BLaER1 treated with 17β-estradiol and CSF1 and Interleukin-3, amounts not matched to agents 10 nM and 100 nM (cell line): ENCODE results near the gene TEC.

Experiments used
- H3K27ac ChIP-seq, 11 experiments: shearing (Covaris generic); formaldehyde crosslinking; 2 replicates each; pipeline ENCODE4 v1.8.1; 2022
- H3K27me3 ChIP-seq, 11 experiments: shearing (Covaris generic); formaldehyde crosslinking; 2 replicates each; pipeline ENCODE4 v1.8.1; 2022
- H3K36me3 ChIP-seq, 11 experiments: shearing (Covaris generic); formaldehyde crosslinking; 2 replicates each; pipeline ENCODE4 v1.8.1; 2022
- H3K4me1 ChIP-seq, 10 experiments: shearing (Covaris generic); formaldehyde crosslinking; 2 replicates each; pipeline ENCODE4 v1.8.1; 2022
- H3K4me2 ChIP-seq, 11 experiments: shearing (Covaris generic); formaldehyde crosslinking; 2 replicates each; pipeline ENCODE4 v1.8.1; 2022
- H3K4me3 ChIP-seq, 10 experiments: shearing (Covaris generic); formaldehyde crosslinking; 2 replicates each; pipeline ENCODE4 v1.8.1; 2022
- H3K9ac ChIP-seq, 11 experiments: shearing (Covaris generic); formaldehyde crosslinking; 2 replicates each; pipeline ENCODE4 v1.8.1; 2022
- H3K9me3 ChIP-seq, 11 experiments: shearing (Covaris generic); formaldehyde crosslinking; replicated peaks in 1 of 11; 2 replicates each; pipeline ENCODE4 v1.8.1; 2022
- H4K20me1 ChIP-seq, 11 experiments: shearing (Covaris generic); formaldehyde crosslinking; 2 replicates each; pipeline ENCODE4 v1.8.1; 2022
- Cebpa-rat ChIP-seq, 11 experiments: shearing (Covaris generic); IDR thresholded peaks; 2 replicates each; pipeline ENCODE4 v1.8.1; 2022

TEC gene

DNA sequence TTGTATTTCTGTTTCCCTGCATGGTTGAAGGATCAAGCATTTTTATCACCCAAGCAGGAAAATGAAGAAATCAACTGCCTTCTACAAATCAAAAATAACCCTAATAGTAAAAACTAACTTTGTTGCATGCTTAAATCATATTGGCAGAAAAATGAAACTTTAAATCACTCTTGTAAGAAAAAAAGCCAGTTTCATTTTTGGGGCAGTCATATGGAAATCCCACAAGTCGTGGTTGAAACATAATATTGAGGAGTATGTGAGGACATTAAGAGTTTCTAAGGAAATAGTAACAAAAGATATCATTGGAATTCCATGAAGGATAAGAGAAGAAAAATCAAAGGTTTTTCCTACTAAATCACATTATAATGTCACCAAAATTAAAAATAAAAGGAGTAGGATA lies 8.4 kb downstream of the TEC start:
- peak overlapping the region; percentile 55 to 84 (median 73); a peak in 21 of 22 replicates for H3K4me2 ChIP-seq
- H3K4me3 ChIP-seq, result peak overlapping the region in 4 of 10 experiments; percentile 11 to 36 (median 18); a peak in 4 of 20 replicates
- H3K9ac ChIP-seq, result peak overlapping the region in 5 of 11 experiments; percentile 15 to 66 (median 56); a peak in 7 of 22 replicates
- no peaks in the 10 kb centered on the region for H3K27me3 ChIP-seq
- H3K4me1 ChIP-seq, result peaks cover 48 to 69% (median 55%) of the 10 kb centered on the region in 10 experiments
- H3K36me3 ChIP-seq, result peaks cover 0 to 29% (median 8%) of the 10 kb centered on the region in 11 experiments; a peak in 9 of 22 replicates
- peaks cover 0 to 15% (median 0%) of the 10 kb centered on the region in 11 experiments; a peak in 6 of 22 replicates for H3K9me3 ChIP-seq
- no peak for TF ChIP-seq Cebpa-rat (IDR thresholded peaks at IDR 0.05)
- H4K20me1 ChIP-seq, result peaks cover 0 to 35% (median 0%) of the 10 kb centered on the region in 11 experiments; a peak in 4 of 22 replicates
- H3K27ac ChIP-seq, result peak overlapping the region in 10 of 11 experiments; percentile 2 to 79 (median 58); a peak in 17 of 22 replicates

DNA sequence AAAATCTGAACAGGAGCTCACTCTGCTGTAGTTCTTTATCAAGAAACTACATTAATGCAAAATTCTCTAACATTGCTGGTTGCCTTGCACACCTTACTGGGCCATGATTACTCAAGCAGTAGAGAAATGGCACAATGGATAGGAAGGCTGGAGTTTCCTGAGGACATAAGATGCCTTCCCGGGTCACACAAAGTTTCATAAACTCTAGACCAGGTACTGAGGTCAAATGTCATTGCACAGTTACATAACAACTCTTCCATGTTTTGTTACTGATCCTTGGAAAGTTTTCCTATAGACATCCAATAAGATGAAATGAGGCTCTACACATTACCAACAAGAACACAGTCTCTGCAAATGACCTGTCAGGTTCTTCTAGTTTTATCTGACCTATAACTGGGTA lies 9.9 kb downstream of the TEC start:
- Histone ChIP-seq H3K4me2 (peak overlapping the region in 8 of 11 experiments; percentile 2 to 84 (median 74); a peak in 12 of 22 replicates), H4K20me1 (peaks cover 0 to 50% (median 0%) of the 10 kb centered on the region in 11 experiments; a peak in 4 of 22 replicates), H3K27ac (peak overlapping the region in 5 of 11 experiments; percentile 2 to 79 (median 74); a peak in 8 of 22 replicates)

DNA sequence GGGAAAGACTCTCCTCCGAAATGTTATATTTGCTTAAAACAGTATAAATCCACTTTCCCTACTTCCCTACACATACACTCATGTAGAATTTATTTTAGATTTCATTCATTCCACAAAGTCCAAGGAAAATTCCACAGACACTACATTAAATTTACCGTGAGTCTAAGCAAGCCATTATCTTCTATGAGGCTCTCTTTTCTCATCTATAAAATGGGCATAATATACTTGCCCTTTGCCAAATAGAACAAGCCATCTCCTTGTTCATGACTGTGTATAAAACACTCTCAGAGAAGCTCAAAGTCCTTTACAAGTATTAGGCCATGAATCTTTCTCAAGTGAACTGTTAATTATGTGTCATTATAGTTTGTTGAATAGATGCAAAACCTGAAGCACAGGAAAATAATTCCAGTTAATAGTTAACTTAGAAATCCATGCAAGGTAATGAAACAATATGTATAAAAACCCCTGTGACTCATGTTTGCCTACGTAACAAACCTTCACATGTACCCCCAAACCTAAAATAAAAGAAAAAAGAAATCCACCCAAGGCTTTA lies 10.7 kb downstream of the TEC start:
- Histone ChIP-seq H3K27me3 (no peaks in the 10 kb centered on the region), H3K36me3 (peaks cover 0 to 42% (median 10%) of the 10 kb centered on the region in 11 experiments; a peak in 12 of 22 replicates), H3K9me3 (peaks cover 0 to 7% (median 0%) of the 10 kb centered on the region in 11 experiments; a peak in 3 of 22 replicates), H3K4me3 (no peak overlapping the region), H3K4me2 (peak overlapping the region in 2 of 11 experiments; percentile 66 to 71; a peak in 2 of 22 replicates), H3K27ac (peak overlapping the region in 3 of 11 experiments; percentile 2 to 79 (median 74); a peak in 3 of 22 replicates), H4K20me1 (peaks cover 0 to 56% (median 0%) of the 10 kb centered on the region in 11 experiments; a peak in 5 of 22 replicates), H3K9ac (no peak overlapping the region), H3K4me1 (peaks cover 30 to 57% (median 46%) of the 10 kb centered on the region in 10 experiments)
- TF ChIP-seq Cebpa-rat (IDR thresholded peaks at IDR 0.05), result no peak

More for the DNA sequence above, 9.9 kb downstream of the TEC start:
- Histone ChIP-seq H3K4me1 (peaks cover 38 to 66% (median 54%) of the 10 kb centered on the region in 10 experiments), H3K9ac (no peak overlapping the region), H3K4me3 (no peak overlapping the region), H3K36me3 (peaks cover 0 to 34% (median 7%) of the 10 kb centered on the region in 11 experiments; a peak in 12 of 22 replicates), H3K9me3 (peaks cover 0 to 7% (median 0%) of the 10 kb centered on the region in 11 experiments; a peak in 3 of 22 replicates), H3K27me3 (no peaks in the 10 kb centered on the region)
- TF ChIP-seq Cebpa-rat (IDR thresholded peaks at IDR 0.05), result no peak

DNA sequence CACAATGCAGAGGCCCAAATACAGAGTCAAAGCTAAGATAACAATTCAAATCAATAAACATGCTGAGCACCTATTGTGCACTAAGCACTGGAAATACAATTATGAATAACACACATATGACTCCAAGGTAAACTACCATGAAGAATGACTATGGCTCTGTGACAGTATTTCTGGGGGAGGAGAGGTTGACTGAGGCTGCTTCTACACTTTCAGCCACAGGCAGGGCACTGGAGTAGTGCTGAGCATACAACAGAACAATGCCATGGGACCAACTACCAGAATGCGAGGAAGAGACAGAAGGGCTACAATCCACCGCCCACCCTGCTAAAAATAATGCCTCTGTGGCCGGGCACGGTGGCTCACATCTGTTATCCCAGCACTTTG lies 13.7 kb downstream of the TEC start:
- H3K4me1 ChIP-seq, result peaks cover 12 to 28% (median 17%) of the 10 kb centered on the region in 10 experiments
- peaks cover 0 to 50% (median 11%) of the 10 kb centered on the region in 11 experiments; a peak in 13 of 22 replicates for H3K36me3 ChIP-seq
- H3K9ac ChIP-seq, result no peak overlapping the region
- no peak overlapping the region for H3K4me2 ChIP-seq
- TF ChIP-seq Cebpa-rat (IDR thresholded peaks at IDR 0.05), result no peak
- H3K9me3 ChIP-seq, result peaks cover 0 to 13% (median 2%) of the 10 kb centered on the region in 11 experiments; a peak in 9 of 22 replicates
- H3K4me3 ChIP-seq, result no peak overlapping the region
- no peaks in the 10 kb centered on the region for H3K27me3 ChIP-seq
- H4K20me1 ChIP-seq, result peaks cover 0 to 65% (median 0%) of the 10 kb centered on the region in 11 experiments; a peak in 4 of 22 replicates
- H3K27ac ChIP-seq, result no peak overlapping the region

DNA sequence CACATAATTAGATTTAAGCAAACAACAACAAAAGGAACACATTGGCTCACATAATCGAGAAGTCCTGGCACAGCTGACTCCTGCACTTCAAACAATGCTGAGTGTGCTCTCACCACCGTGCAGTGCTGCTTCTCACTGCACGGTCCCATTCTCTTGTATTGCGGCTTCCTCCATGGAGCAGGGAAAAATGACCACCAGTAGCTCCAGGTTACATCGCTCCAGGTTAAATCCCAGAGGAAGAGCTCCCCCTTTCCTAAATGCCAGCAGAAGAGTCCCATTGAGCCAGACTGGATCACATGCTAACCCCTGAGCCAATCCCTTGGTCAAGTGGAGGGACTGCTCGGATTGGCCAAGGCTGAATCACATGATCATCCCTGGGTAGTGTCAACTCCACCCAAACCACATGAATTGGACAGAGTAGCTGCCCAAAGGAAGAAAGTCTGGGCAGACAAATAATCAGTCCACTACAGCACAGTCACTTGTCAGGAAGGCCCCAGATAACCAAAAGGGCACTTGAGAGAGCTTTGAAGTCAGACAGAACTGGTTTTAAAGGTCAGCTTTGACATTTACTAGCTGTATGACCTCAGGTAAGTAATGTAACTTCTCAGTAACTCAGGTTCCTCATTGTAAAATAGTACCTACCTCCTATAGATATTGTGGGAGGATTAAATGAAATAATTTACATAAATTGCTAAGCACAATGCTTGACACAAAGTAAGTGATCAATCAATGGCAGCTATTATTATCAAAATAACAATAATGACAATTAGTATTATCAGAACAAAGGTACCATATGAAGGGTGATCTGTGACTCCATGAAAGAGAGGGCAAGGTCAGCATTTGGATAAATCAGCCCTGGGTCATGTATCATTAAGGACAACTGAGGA lies 14.3 kb downstream of the TEC start:
- Histone ChIP-seq H3K27ac (no peak overlapping the region), H3K4me3 (no peak overlapping the region), H3K27me3 (no peaks in the 10 kb centered on the region), H3K9me3 (peaks cover 0 to 20% (median 8%) of the 10 kb centered on the region in 11 experiments; a peak in 12 of 22 replicates), H3K9ac (no peak overlapping the region), H3K4me1 (peaks cover 7 to 21% (median 11%) of the 10 kb centered on the region in 10 experiments; a peak in 17 of 20 replicates), H3K4me2 (peak overlapping the region in 1 of 11 experiments; percentile 22; a peak in 1 of 22 replicates), H4K20me1 (peaks cover 0 to 69% (median 0%) of the 10 kb centered on the region in 11 experiments; a peak in 4 of 22 replicates), H3K36me3 (peaks cover 0 to 56% (median 17%) of the 10 kb centered on the region in 11 experiments; a peak in 13 of 22 replicates)
- TF ChIP-seq Cebpa-rat (IDR thresholded peaks at IDR 0.05), result no peak

DNA sequence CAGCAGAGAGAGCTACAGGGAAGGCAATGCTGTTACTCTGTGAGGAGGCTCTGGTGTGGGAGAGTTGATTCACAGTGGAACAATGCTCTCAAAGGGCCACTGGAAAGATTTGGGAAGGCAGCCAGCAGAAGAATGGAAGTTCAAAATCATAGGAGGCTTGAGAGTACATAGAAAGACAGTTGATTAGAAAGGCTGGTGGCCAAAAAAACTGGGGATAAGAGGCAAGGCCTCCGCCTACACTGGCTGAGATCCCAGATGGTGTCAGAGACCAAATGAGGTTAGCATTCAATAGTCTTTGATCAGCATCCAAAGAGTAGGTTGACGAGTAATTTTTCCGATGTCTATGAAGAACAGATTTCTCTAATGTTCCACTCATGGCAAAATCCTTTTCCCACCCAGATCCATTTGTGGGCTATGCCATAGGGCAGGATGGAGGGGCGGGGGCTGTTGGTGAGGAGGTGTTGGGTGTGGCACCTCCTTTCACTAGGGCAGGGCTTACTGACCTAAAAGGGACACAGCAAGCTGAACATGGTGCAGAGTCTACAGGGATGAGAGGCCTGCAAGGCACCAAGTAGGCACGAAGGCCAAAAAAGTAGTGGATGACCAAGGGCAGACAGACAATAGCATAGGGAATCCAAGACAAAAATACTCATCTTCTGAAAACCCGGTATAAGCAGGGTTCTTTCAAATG lies 15.1 kb downstream of the TEC start:
- H3K4me1 ChIP-seq, result peaks cover 0 to 13% (median 6%) of the 10 kb centered on the region in 10 experiments; a peak in 12 of 20 replicates
- TF ChIP-seq Cebpa-rat (IDR thresholded peaks at IDR 0.05), result no peak

DNA sequence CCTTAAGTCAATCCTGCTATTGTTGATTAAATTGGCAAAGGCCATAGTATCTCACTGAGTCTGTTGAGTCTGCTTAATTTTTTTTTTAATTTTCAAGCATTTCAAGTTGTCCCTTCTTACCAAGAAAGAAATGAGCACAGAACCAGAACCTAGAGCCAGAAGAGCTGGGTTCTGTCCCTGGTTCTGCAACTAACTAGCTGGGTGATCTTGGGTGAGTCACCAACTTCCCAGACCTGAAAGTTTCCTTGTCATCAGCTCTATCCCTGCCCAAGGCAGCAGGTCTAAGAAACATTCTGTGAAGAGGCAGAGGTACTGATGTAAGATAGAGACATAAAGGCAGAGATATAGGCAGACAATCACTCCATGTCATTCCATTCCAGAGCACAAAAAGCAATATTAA lies 17.3 kb downstream of the TEC start:
- Histone ChIP-seq H3K27ac (no peak overlapping the region), H3K9me3 (peaks cover 0 to 35% (median 17%) of the 10 kb centered on the region in 11 experiments; a peak in 13 of 22 replicates), H3K4me1 (peaks cover 0 to 24% (median 10%) of the 10 kb centered on the region in 10 experiments; a peak in 17 of 20 replicates)

More for the DNA sequence above, 15.1 kb downstream of the TEC start:
- no peak overlapping the region for H3K27ac ChIP-seq
- peaks cover 0 to 60% (median 21%) of the 10 kb centered on the region in 11 experiments; a peak in 13 of 22 replicates for H3K36me3 ChIP-seq
- H3K9me3 ChIP-seq, result peaks cover 0 to 23% (median 10%) of the 10 kb centered on the region in 11 experiments; a peak in 12 of 22 replicates
- H4K20me1 ChIP-seq, result peaks cover 0 to 77% (median 0%) of the 10 kb centered on the region in 11 experiments; a peak in 4 of 22 replicates
- H3K4me2 ChIP-seq, result 0 out of 22 replicates have a peak overlapping the region, but pooled peaks of 2 of the 11 experiments have one; percentile 22 to 25
- no peak overlapping the region for H3K4me3 ChIP-seq
- no peaks in the 10 kb centered on the region for H3K27me3 ChIP-seq
- H3K9ac ChIP-seq, result no peak overlapping the region

More for the DNA sequence above, 17.3 kb downstream of the TEC start:
- Histone ChIP-seq H3K4me2 (no peak overlapping the region), H3K4me3 (no peak overlapping the region), H3K9ac (no peak overlapping the region), H3K36me3 (peaks cover 0 to 61% (median 22%) of the 10 kb centered on the region in 11 experiments; a peak in 13 of 22 replicates), H4K20me1 (peaks cover 0 to 88% (median 0%) of the 10 kb centered on the region in 11 experiments; a peak in 5 of 22 replicates), H3K27me3 (no peaks in the 10 kb centered on the region)
- TF ChIP-seq Cebpa-rat (IDR thresholded peaks at IDR 0.05), result no peak
